NCI-H1694 (cell line): ENCODE data around the gene HNRNPM.
A peak's percentile ranks its signal among the peaks of the same experiment; 100 is the strongest.

ENCODE experiments used
- DNase-seq: peaks from one replicate; lab custom pipeline; 2025; lab: John Stamatoyannopoulos, UW

The HNRNPM gene

GRCh38 chr19:8485561-8486371, 41.0 kb downstream of the HNRNPM start:
- DNase-seq, result no peak

- no peak for DNase-seq
These were observed 41.9 kb downstream of the HNRNPM start for GRCh38 chr19:8486661-8487136.

- DNase-seq, result no peak
These were observed 42.5 kb downstream of the HNRNPM start for GRCh38 chr19:8487137-8487851.

- DNase-seq, result no peak
These were observed 43.6 kb downstream of the HNRNPM start for GRCh38 chr19:8488365-8488764.

GRCh38 chr19:8489561-8490394, 45.0 kb downstream of the HNRNPM start:
- DNase-seq, result no peak

GRCh38 chr19:8490395-8490760, 45.6 kb downstream of the HNRNPM start:
- no peak for DNase-seq

- DNase-seq, result no peak
These were observed 46.1 kb downstream of the HNRNPM start for GRCh38 chr19:8490873-8491272.

- no peak for DNase-seq
These were observed 46.8 kb downstream of the HNRNPM start for GRCh38 chr19:8491574-8491973.

- no peak for DNase-seq
These were observed 49.4 kb downstream of the HNRNPM start for GRCh38 chr19:8494158-8494557.

- DNase-seq, result no peak
These were observed 53.5 kb downstream of the HNRNPM start for GRCh38 chr19:8498295-8498694.

GRCh38 chr19:8499048-8499833, 54.5 kb downstream of the HNRNPM start:
- DNase-seq, result no peak

GRCh38 chr19:8500158-8500557, 55.4 kb downstream of the HNRNPM start:
- no peak for DNase-seq

GRCh38 chr19:8501516-8501915, 56.7 kb downstream of the HNRNPM start:
- no peak for DNase-seq

- no peak for DNase-seq
These were observed 57.2 kb downstream of the HNRNPM start for GRCh38 chr19:8501981-8502380.

- no peak for DNase-seq
These were observed 58.7 kb downstream of the HNRNPM start for GRCh38 chr19:8503510-8503909.

GRCh38 chr19:8504171-8504570, 59.4 kb downstream of the HNRNPM start:
- DNase-seq, result no peak

GRCh38 chr19:8504919-8505318, 60.1 kb downstream of the HNRNPM start:
- DNase-seq, result no peak

GRCh38 chr19:8505680-8506401, 61.1 kb downstream of the HNRNPM start:
- peak; percentile 36 for DNase-seq

GRCh38 chr19:8506402-8506957, 61.7 kb downstream of the HNRNPM start:
- no peak for DNase-seq

- no peak for DNase-seq
These were observed 65.9 kb downstream of the HNRNPM start for GRCh38 chr19:8510589-8511115.
